OCI-LY7 (cell line): ENCODE results near the gene ANKRD13A.

Experiments used
- CTCF ChIP-seq: fragments of 200-600 bp; sonication (generic); conservative IDR thresholded peaks from 2 replicates; pipeline ENCODE4 v1.5.1; 2014; ENCODE audit warnings: mild to moderate bottlenecking, antibody characterized with exemption, low read length, moderate library complexity, mixed read lengths
- EZH2phosphoT487 ChIP-seq: fragments of 200-600 bp; sonication (generic); IDR thresholded peaks from 2 replicates; pipeline ENCODE4 v1.6.1; 2018; ENCODE audit warnings: low read depth, borderline replicate concordance, mild to moderate bottlenecking, mixed run types, antibody characterized with exemption, low read length, moderate library complexity, mixed read lengths

GRCh38 chr12:109951136-109951535 is 48.1 kb upstream of the ANKRD13A start:
- TF ChIP-seq CTCF (no peak), EZH2phosphoT487 (no peak)
